Prostate gland (tissue), 2 donors: Measurements from ENCODE around the gene PLA2G4F.

Experiments used
- POLR2A ChIP-seq: fragments of 450-650 bp; IDR thresholded peaks from one replicate; pipeline ENCODE4 v1.6.1; 2016; ENCODE audit warnings: antibody characterized with exemption, mild to moderate bottlenecking
- TF ChIP-seq, protein P1 (sequence below), 4 experiments: fragments of 200-600 bp in 2 of 4; fragments of 450-650 bp in 2 of 4; sonication (generic) in 2 of 4; IDR thresholded peaks; 1 replicate in 3 of 4; 2 replicates in 1 of 4; pipeline ENCODE4 v1.5.1; 2016 to 2019; ENCODE audit warnings: antibody characterized with exemption in 4 of 4, mild to moderate bottlenecking in 2 of 4, moderate library complexity in 2 of 4

DNA sequence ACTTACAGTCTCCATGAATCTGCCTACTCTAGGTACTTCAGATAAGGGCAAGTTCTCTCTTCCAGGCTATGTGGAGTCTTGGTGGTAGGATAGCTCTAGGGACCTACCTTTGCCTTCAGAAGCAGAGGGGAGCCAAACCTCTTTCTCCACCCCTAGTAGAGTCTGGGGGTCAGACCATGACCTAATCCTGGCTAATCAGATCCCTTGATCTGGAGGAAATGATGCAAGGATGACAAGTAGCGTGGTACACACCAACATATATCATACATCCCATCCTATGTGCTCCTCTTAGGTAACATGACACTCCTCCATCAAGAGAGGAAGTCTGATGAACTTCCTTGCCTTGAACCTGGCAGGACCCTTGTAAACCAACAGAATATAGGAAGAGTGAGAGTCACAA is 15.4 kb upstream of the PLA2G4F start:
- no peak for TF ChIP-seq POLR2A
- TF ChIP-seq, protein P1, sequence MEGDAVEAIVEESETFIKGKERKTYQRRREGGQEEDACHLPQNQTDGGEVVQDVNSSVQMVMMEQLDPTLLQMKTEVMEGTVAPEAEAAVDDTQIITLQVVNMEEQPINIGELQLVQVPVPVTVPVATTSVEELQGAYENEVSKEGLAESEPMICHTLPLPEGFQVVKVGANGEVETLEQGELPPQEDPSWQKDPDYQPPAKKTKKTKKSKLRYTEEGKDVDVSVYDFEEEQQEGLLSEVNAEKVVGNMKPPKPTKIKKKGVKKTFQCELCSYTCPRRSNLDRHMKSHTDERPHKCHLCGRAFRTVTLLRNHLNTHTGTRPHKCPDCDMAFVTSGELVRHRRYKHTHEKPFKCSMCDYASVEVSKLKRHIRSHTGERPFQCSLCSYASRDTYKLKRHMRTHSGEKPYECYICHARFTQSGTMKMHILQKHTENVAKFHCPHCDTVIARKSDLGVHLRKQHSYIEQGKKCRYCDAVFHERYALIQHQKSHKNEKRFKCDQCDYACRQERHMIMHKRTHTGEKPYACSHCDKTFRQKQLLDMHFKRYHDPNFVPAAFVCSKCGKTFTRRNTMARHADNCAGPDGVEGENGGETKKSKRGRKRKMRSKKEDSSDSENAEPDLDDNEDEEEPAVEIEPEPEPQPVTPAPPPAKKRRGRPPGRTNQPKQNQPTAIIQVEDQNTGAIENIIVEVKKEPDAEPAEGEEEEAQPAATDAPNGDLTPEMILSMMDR (IDR thresholded peaks at IDR 0.05): no peak
